Colonic mucosa (tissue), 4 donors: ENCODE data around the gene C6orf52. TPM values are rescaled to one million over a fixed set of nuclear protein-coding genes. Genes with fewer than 3 reads are reported as not detected.

Source experiments
- DNase-seq: peaks from one replicate; pipeline ENCODE4 v3.0.0-alpha.2; 2020
- H3K27ac ChIP-seq: fragments of 200-600 bp; one replicate; pipeline ENCODE4 v1.8.0; 2021
- H3K27me3 ChIP-seq: fragments of 200-600 bp; one replicate; pipeline ENCODE4 v1.8.0; 2021
- H3K36me3 ChIP-seq: fragments of 200-600 bp; one replicate; pipeline ENCODE4 v1.8.0; 2021
- H3K4me1 ChIP-seq: fragments of 200-600 bp; one replicate; pipeline ENCODE4 v1.8.0; 2021; ENCODE audit warnings: mild to moderate bottlenecking
- H3K4me3 ChIP-seq: fragments of 200-600 bp; one replicate; pipeline ENCODE4 v1.8.0; 2021
- H3K9ac ChIP-seq, 2 donors: one replicate each; pipeline ENCODE4 v1.7.0; 2013; ENCODE audit warnings: control low read depth in 2 of 2, low read depth in 2 of 2, low read length in 2 of 2
- H3K9me3 ChIP-seq: fragments of 200-600 bp; one replicate; pipeline ENCODE4 v1.8.0; 2021
- intact Hi-C: fragments of 100-400 bp; cut with DNase I; formaldehyde crosslinking; loops from one replicate; pipeline ENCODE4 v1.14.1; 2022
- total RNA-seq, 2 donors: library from RNA; stranded (reverse); fragmentation: NEBNext Ultra II Directional in 1 of 2; extraction: Animal tissue kit (Norgen Biotek cat#: 25700) in 1 of 2; gene quantifications; one replicate each; pipeline ENCODE4 v1.2.1, GENCODE V29; 2021
- TF ChIP-seq, protein P1 (sequence below): fragments of 200-600 bp; IDR thresholded peaks from one replicate; pipeline ENCODE4 v1.8.0; 2022; ENCODE audit warnings: antibody characterized with exemption, mild to moderate bottlenecking
- donor health status: healthy.
- donor health status: DM: no; HTN: no; CAD: no.
- donor health status: DM: no; HTN: no; CAD: no.

Gene C6orf52
- total RNA-seq, 2 donors from 2014 or later: 0.69 to 0.99 TPM

DNA sequence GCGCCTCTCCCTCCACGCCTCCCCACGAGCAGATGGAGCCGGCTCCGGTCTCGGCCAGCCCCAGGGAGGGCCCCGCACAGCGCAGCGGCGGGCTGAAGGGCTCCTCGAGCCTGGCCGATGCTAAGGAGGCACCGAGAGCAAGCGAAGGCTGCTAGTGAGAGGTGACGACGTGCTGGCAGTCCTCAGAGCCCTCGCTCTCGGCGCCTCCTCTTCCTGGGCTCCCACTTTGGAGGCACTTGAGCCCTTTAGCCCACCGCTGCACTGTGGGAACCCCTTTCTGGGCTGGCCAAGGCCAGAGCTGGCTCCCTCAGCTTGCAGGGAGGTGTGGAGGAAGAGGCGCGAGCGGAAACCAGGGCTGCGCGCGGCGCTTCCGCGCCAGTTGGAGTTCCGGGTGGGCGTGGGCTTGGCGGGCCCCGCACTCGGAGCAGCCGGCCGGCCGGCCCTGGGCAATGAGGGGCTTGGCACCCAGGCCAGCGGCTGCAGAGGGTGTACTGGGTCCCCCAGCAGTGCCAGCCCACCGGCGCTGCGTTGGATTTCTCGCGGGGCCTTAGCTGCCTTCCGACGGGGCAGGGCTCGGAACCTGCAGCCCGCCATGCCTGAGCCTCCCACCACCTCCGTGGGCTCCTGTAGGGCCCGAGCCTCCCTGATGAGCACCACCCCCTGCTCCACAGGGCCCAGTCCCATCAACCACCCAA lies 26.0 kb upstream of the C6orf52 start:
- TF ChIP-seq, protein P1, sequence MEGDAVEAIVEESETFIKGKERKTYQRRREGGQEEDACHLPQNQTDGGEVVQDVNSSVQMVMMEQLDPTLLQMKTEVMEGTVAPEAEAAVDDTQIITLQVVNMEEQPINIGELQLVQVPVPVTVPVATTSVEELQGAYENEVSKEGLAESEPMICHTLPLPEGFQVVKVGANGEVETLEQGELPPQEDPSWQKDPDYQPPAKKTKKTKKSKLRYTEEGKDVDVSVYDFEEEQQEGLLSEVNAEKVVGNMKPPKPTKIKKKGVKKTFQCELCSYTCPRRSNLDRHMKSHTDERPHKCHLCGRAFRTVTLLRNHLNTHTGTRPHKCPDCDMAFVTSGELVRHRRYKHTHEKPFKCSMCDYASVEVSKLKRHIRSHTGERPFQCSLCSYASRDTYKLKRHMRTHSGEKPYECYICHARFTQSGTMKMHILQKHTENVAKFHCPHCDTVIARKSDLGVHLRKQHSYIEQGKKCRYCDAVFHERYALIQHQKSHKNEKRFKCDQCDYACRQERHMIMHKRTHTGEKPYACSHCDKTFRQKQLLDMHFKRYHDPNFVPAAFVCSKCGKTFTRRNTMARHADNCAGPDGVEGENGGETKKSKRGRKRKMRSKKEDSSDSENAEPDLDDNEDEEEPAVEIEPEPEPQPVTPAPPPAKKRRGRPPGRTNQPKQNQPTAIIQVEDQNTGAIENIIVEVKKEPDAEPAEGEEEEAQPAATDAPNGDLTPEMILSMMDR: no peak
- intact Hi-C loops: no loop called here
- peak overlapping the region; percentile 71 to 95 for H3K9ac ChIP-seq
- no peaks in the 10 kb centered on the region for H3K9me3 ChIP-seq
- H3K27me3 ChIP-seq: no peaks in the 10 kb centered on the region
- H3K27ac ChIP-seq: peak overlapping the region; percentile 75
- peaks cover 4% of the 10 kb centered on the region for H3K4me1 ChIP-seq
- H3K4me3 ChIP-seq: peak overlapping the region; percentile 50
- DNase-seq: peak; percentile 74
- no peaks in the 10 kb centered on the region for H3K36me3 ChIP-seq

DNA sequence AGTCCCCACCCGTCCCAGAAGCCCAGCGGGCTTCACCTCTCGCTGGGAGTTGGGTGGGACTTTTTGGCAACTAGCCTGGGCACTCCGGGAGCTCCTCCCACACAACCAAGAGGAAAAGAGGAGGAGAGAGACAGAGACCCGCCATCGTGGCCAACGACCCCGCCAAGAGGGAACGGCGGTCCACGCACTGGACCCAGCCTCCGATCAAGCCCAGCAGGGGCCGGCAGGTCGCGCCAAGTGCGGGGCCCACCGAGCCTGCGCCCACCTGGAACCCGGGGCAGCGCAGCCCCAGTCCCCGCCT lies 25.5 kb upstream of the C6orf52 start:
- peaks cover 4% of the 10 kb centered on the region for H3K4me1 ChIP-seq
- intact Hi-C loops: no loop called here
- no peaks in the 10 kb centered on the region for H3K27me3 ChIP-seq
- H3K4me3 ChIP-seq: peak overlapping the region; percentile 50
- DNase-seq: peak; percentile 78
- peak overlapping the region; percentile 71 to 95 for H3K9ac ChIP-seq
- peak overlapping the region; percentile 75 for H3K27ac ChIP-seq
- TF ChIP-seq, protein P1: no peak
- no peaks in the 10 kb centered on the region for H3K36me3 ChIP-seq
- no peaks in the 10 kb centered on the region for H3K9me3 ChIP-seq

DNA sequence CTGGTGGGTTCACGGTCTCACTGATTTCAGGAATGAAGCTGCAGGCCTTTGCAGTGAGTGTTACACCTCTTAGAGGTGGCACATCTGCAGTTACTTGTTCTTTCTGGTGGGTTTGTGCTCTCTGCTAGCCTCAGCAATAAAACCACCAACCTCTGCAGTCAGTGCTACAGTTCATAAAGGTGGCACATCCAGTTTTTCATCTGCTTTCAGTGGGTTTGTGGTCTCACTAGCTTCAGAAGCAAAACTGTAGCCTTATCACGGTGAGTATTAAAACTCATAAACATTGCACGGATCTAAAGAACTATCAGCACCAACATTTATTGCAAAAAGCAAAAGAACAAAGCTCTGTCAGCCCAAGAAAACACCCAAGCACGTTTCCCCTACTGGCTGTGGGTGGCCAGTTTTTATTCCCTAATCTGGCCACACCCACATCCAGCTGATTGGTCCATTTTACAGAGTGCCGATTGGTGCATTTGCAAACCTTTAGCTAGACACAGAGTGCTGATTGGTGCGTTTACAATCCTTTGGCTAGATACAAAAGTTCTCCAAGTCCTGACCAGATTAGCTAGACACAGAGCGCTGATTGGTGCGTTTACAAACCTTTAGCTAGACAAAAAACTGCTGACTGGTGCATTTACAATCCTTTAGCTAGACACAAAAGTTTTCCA lies 25.0 kb upstream of the C6orf52 start:
- intact Hi-C loops: no loop called here
- H3K36me3 ChIP-seq: no peaks in the 10 kb centered on the region
- peak overlapping the region; percentile 50 for H3K4me3 ChIP-seq
- no peak for DNase-seq
- H3K9me3 ChIP-seq: no peaks in the 10 kb centered on the region
- H3K4me1 ChIP-seq: peaks cover 4% of the 10 kb centered on the region
- TF ChIP-seq, protein P1: no peak
- H3K9ac ChIP-seq: peak overlapping the region; percentile 71 to 95
- H3K27me3 ChIP-seq: no peaks in the 10 kb centered on the region
- no peak overlapping the region for H3K27ac ChIP-seq

DNA sequence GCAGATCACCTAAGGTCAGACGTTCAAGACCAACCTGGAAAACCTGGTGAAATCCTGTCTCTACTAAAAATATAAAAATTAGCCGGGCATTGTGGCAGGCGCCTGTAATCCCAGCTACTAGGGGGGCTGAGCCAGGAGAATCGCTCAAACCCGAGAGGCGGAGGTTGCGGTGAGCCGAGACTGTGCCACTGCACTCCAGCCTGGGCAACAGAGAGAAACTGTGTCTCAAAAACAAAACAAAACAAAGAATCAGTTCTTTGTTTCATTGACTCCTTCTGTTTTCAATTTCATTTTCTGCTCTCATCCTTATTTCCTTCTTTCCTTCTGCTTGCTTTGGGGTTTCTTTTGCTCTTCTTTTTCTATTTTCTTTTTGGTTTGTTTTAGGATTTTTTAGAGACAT lies 19.5 kb upstream of the C6orf52 start:
- Histone ChIP-seq H3K9ac (no peak overlapping the region), H3K9me3 (no peaks in the 10 kb centered on the region), H3K27ac (no peak overlapping the region), H3K36me3 (no peaks in the 10 kb centered on the region), H3K4me1 (no peaks in the 10 kb centered on the region), H3K27me3 (no peaks in the 10 kb centered on the region), H3K4me3 (no peak overlapping the region)
- no peak for DNase-seq
- TF ChIP-seq, protein P1: no peak
- intact Hi-C loops: no loop called here

DNA sequence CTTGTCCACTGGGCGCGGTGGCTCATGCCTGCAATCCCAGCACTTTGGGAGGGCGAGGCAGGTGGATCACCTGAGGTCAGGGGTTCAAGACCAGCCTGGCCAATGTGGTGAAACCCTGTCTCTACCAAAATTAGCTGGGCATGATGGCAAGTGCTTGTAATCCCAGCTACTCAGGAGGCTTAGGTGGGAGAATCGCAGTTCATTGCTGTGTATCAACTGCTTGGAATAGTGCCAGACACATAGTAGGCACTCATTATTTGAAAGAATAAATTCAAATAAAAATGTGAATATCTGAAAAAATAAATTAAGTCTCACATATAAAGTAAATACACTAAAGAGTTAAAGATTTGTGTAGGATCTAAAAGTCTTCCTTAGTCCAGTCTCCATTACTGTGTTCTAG lies 2.2 kb upstream of the C6orf52 start:
- Histone ChIP-seq H3K4me3 (no peak overlapping the region), H3K27me3 (no peaks in the 10 kb centered on the region), H3K9ac (no peak overlapping the region), H3K4me1 (peaks cover 3% of the 10 kb centered on the region), H3K36me3 (no peaks in the 10 kb centered on the region), H3K9me3 (no peaks in the 10 kb centered on the region), H3K27ac (no peak overlapping the region)
- TF ChIP-seq, protein P1: no peak
- no peak for DNase-seq
- intact Hi-C loops: loop anchor here (10.0 kb wide), 1 partner anchor 48 kb away; the partner anchor contains the start of gene TMEM14B
